ENCODE results near the gene ADAT2.

ADAT2 gene

DNA sequence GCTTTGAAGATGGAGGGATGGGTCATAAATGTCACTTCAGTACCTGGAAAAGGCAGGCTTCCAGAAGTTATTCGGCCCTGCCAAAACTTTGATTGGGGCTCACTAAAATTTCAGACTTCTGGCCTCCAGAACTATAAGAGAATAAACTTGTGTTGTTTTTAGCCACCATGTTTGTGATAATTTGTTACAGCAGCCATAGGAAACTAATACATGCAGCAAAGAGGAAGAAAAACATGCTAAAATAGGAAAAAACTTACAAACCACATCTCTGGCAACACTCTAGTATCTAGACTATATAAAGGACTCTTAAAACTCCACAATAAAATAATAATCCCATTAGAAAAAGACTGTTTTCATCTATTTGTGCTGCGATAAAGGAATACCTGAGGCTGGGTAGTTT lies 9.5 kb downstream of the ADAT2 start:
- no peak for DNase-seq

DNA sequence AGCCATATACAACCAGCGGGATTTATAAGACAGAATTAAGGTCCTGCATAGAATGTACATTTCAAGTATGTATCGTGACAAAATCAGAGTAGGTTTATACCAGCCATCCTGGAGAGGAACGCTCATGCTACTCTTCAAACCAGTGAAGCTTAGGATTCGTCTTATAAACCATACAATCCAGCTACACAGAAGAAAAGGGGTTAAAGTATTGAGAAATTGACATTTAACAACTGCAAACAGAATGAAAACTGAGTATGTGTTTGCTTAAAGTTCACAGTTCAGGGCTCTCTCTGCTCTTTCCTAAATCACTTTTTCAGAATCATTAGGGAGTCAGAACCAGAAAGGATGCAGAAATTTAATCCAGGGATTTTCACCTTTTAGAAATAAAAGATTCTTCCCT lies 17.9 kb downstream of the ADAT2 start:
- DNase-seq, result no peak

DNA sequence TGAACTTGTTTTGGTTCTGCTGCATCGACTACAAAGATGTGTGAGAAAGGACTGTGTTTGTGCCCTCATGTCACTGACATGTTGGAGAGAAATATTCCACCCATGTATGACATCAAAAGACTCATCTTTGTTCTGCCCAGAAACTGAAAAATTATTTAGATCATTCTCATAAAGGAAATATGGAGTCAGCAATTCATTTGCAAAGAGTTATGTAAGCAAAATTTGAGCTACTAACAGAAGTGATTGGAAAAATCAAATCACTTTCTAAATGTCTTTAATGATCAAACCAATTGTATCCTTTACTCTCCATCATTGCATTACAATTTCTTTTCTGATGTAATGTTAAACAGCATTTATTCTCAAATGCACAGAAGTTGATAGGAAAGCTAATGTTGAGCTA lies 19.3 kb downstream of the ADAT2 start:
- DNase-seq, result no peak

DNA sequence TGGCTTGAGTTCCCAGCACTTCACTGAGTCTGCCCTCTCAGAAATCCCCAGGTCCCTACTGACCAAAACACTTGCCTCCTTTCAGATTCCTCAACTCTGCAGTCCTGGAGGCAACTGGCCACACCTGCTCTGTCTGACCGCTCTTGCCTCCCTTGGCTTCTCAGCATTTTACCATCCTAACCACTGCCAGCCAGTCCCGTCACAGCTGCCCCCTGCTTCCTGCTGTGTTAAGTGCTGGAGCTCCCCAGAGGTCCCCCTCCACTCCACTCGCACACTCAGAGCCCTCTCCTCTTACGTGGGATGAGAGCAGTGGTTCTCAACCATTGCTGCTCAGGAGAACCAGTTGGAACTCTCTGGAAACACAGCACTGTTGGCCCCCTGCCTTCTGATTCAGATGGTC lies 20.5 kb downstream of the ADAT2 start:
- DNase-seq, result no peak

DNA sequence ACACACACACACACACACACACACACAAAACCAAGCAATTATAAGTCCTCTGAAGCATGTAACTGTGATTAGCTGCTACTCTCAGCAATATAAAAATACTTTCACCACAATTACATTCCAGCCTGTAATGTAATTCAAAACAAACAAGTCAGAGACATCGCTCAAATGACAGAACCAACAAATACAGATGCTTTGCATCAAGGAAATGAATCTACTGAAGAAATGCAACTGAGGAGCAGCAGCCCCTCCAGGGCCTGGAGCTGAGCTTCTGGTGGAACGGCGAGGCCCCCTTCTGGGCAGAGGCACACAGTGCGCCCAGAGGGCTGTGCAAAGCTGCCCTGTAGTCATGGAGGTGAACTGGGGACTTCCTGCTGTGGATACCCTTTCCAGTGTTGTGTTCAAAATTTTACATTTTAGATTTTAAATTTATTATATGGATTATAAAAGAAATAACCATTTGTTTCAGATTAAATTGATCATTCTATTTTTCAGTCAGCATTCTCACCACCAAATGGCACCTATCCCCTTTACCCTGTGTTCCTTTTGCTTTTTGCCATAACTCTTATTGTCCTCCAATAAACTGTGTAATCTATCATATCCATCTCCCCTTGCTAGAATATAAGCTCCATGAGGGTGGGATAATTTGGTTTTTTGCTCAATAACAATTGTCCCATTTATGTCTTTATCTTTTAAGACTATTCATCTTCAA lies 23.2 kb downstream of the ADAT2 start:
- DNase-seq, result peak; percentile 70

DNA sequence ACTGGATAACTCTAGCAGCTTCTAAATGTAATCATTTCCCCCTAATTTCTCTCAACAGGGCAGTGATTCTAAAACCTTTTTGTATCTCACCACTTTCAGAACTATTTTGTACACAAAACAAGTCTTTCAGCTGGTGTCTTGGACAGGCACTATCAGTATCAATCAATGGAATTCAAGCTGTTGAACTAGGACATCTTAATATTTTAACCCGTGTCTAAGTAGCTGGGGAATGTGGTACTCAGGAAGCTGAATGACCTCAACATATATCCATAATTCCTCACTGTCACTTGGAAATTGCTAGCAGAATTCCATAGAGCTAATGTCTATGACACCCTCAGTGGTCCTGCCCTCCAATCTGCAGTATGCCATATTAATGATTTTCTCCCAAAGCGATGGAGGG lies 24.5 kb downstream of the ADAT2 start:
- no peak for DNase-seq

DNA sequence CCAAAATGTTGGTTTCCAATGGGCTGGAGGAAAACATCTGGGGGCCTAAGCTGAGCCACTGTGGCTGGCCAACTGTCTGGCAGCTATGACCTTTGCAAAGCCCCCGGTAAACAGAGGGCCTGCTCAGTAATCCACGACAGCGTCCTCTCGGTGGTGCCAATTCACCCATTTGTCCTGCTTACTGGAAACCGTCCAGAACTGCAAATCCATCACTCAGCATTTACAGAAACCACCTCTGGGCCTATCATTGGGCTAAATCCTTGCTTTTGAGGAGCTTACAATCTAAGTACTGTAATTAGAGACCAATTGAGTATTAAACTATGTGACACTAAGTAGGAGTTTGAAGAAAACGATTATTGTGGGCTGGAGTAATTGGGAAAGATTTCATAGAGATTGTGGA lies 31.0 kb downstream of the ADAT2 start:
- DNase-seq, result no peak

DNA sequence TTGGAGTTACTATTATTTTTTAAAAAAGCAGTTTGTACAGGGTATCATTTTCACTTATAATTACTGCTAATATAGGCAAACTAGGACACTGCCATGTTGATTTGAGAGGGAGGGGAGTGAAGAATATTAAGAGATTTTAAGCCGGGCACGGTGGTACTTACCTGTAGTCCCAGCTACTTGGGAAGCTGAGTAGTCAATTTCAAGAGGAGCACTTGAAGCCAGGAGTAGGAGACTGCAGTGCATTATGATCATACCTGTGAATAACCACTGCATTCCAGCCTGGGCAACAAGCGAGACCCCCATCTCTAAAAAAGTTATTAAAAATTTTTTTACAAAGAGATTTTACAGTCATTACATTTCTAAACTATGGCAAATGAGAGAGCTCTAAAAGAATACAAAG lies 35.7 kb downstream of the ADAT2 start:
- DNase-seq, result no peak

DNA sequence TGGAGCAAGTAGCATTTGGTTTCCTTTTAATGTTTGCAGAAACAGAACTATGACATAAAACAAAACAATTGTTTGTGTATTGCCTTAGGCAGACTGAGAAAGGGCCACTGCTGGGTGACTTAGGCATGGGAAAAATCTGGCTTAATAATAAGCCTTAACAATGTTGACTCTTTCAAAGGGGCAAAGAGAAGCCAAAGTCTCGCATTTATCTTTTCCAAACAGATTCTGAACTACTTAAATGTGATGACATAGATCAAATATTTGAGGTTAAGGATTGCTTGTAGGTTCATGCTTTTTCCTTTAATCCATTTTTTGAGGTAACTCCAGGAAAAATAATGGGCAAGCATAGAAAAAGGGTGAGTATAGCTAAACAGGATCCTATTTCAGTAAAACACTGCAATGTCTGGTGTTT lies 39.6 kb downstream of the ADAT2 start:
- DNase-seq, result no peak

DNA sequence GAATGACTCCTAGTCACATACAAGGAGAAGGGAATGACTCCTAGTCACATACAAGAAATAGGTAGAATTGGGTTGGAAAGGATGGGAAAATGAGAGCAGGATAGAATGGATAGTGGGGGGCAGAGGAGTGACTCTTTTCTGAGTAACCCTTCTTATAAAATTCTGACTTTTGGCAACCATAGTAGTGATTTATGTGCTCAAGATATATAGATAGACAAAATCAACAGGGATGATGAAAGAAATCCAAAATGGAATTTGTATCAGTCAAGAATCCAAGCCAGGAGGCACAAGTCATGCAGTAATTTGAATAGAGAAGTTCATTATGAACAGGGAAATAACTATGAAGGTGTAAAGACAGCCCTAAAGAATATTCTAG lies 41.7 kb downstream of the ADAT2 start:
- no peak for DNase-seq

DNA sequence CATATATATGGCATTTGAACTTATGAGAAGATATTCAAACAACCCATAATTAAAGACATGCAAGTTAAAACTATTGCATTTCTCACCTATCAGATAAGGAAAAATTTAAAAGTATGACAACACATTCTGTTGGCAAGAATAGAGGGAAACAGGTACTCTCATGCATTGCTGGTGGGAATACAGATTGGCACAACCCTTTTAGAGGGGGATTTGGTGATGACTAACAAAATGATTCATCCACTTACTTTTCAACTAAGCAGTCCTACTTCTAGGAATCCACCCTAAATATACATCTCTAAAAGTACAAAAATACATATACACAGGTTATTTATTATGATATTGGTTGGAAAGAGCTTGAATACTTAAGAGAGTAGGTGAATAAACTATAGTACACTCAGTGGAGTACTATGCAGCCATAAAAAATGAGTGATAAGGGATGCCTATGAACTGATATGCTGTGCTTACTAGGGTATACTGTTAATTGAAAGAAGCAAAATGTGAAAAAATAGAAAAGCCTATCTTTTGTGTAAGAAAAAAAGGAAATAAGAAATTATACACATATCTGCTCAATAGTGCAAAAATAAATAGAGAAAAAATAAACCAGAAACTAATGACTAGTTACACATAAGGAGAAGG lies 42.2 kb downstream of the ADAT2 start:
- DNase-seq, result no peak

DNA sequence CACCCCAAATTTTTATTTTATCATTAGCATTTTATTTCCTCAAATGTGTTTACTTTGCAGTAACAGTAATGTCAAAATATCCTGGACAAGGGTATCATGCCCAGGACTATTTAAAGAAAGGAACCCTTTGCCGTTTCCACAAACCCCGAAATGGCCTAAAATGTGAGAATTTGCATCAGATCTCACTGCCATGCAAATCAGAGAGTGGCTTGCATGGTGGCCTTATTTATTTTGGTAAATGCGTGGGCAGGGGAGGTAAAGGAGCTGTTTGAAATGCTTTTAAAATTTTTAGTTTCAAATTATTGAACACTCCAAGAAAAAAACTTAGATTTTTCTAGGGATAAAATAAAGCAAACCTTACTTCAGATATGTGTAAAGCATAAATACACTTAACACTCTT lies 43.8 kb downstream of the ADAT2 start:
- DNase-seq, result no peak

DNA sequence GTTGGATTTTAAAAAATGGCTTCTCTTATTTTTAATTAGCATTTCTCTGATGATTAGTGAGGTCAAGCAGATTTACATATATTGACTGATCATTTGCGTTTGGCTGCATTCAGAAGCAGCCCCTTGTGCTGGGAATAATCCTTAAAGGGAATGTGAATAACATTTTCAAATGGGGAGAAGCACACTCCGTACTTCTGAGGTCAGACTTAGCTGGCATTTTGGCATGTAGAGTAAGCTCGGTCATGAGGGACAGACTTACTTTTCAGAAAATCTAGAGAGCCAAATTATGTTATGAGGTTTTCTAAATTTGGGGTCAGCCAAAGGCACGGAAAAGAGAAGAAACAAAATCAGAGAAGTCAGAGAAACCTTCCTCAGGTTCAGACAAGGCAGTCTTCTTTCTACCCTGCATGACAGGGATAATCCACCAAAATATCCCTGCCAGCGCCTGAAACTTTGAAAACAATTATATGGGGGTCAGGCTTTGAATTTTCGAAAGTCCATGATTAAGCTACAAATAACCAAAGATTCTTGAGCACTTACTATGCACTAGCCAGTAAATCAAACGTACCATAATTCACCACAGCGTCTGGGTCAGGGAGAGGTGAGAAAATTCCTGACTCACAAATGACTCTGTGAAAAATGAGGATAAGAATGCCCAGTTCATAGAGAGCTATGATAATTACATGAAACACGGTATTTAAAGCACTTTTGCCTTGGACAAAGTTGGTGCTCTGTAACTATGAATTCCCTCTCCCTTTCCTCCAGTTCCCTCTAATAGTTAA lies 44.9 kb downstream of the ADAT2 start:
- DNase-seq, result no peak

DNA sequence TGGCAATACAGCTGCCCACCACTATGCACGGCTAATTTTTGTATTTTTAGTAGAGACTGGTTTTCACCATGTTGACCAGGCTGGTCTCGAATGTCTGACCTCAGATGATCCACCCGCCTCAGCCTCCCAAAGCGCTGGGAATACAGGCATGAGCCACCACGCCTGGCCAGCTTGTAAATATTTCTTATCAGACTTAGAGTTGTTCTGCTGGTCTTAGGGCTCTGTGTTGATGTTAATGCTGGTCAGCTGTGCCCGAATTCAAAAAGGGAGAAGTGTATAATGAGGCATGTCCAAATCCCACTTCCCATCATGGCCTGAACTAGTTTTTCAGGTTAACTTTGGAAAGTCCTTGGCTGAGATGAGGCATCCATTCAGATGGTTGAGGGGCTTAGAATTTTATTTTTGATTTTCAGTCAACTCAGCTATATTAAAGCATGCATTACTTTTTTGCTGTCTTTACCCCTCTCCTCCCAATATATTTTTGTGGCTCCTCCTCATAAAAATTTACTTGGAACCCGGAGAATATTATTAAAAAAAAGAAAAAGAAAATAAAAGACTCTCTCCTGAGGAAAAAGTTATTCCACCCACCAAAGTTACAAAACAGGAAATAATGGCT lies 47.7 kb downstream of the ADAT2 start:
- no peak for DNase-seq

DNA sequence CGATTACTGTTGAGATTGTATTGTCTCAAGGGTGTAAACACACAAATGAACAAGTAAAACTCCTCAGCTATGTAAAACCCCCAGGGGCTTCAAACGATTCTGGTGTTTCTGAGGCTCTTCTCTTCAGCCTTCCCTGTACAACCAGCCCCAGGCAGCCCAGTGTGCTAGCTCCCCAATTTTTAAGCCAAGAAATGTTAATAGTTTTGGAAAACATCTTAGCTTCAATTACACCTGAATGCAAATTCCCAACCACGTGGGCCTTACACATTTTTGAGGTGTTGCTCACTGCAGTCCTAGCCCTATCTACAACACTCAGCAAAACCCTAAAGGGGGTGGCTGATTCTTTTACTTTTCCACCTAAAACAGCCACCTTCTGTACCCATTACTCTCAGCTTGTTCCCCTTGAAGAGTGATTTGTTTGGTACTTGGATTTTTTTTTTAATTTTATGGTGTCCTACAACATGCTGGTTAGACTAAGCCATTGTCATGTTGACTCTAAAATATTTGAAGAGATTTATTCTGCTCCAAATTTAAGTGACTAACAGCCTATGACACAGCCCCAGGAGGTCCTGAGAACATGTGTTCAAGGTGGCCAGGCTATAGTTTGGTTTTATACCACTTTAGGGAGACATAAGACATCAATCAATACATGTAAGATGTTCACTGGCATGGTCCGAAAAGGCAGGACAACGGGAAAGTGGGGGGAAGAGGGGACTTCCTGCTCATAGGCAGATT lies 48.7 kb downstream of the ADAT2 start:
- DNase-seq, result no peak

DNA sequence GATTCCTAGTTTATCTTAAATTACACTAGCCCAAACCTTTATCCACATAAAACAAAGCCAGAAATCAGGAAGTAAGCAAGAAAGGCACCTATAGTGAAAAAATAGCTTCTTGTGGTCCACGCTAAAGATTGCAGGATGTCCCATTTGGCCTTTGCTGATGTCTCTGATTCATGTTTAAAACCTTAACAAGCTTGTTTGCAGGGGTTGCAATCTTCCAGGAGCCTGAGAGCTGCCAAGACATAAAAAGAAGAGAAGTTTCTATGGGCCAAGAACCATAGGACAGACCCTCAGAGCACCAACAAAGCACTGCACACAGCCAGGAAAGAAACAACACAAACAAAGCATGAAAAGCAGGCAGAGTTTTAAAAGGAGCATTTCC lies 49.4 kb downstream of the ADAT2 start:
- DNase-seq, result no peak

DNA sequence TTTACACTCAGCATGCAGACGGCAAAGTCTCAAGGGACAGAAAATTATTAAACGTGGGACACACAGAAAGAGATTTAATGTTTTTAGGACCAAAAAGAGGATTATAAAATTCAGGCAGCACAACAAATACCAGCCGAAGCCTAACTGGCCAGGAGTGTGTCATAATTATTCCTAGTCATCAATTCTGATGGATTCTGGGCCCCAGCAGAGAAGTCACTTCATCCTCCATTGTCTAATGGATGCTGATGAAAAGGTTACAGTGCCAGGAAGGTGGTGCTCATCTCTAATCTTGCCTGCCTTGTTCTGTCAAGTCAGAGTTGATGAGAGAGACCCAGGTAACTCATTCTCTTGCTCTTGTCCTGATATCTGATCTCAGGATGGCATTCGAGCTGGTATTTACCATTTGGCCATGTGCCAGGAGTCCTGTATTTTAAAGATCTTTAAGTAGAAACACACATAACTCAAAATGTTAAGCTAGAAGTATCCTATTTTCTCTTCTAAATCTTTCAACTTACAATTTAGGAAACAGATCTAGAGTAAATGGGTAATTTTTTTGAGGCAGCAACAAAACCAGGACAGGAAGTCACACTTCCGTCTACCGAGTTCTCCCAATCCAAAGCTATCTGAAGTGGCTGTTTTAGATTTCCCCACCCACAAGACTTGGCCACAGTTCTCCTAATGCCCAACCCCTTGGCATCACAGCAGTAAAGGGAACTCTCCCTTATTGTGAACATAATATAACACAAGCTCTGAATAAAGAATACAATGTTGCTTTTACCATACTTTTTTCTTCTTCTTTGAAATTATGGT lies 50.0 kb downstream of the ADAT2 start:
- no peak for DNase-seq

DNA sequence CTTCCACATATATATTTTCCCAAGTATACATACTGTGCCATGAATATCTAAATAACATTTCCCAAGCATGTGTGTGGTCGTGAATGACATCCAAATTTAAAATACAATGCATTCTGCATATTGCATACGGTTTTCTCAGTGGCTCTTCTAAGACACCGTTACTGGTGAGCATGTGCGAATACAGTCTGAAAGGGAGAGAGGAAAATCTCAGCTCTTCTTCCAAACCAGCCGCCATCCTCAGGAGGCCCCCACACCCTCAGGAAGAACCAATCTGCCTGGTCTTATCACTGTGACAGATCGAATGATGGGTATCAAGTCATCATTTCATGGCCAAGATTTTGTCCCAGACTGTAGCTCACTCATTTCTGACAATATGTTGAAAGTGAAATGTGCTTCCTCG lies 50.7 kb downstream of the ADAT2 start:
- no peak for DNase-seq

DNA sequence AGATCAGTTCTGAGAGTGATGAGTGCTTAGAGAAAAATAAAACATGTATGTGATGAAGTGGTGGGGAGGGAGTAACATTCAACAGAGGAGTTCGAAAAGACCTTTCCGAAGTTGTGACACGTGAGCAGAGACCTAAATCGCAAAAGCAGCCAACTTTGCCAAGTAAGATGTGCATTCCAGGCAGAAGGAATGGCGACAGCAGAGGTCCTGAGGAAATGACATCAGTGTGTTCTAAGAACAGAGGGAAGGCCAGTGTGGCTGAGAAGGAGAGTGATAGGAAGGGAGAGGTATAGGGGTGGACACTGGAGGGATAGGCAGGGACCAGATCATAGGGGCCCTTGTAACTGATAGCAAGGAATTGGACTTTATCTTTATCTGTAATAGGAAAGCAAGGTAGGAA lies 51.3 kb downstream of the ADAT2 start:
- DNase-seq, result no peak

DNA sequence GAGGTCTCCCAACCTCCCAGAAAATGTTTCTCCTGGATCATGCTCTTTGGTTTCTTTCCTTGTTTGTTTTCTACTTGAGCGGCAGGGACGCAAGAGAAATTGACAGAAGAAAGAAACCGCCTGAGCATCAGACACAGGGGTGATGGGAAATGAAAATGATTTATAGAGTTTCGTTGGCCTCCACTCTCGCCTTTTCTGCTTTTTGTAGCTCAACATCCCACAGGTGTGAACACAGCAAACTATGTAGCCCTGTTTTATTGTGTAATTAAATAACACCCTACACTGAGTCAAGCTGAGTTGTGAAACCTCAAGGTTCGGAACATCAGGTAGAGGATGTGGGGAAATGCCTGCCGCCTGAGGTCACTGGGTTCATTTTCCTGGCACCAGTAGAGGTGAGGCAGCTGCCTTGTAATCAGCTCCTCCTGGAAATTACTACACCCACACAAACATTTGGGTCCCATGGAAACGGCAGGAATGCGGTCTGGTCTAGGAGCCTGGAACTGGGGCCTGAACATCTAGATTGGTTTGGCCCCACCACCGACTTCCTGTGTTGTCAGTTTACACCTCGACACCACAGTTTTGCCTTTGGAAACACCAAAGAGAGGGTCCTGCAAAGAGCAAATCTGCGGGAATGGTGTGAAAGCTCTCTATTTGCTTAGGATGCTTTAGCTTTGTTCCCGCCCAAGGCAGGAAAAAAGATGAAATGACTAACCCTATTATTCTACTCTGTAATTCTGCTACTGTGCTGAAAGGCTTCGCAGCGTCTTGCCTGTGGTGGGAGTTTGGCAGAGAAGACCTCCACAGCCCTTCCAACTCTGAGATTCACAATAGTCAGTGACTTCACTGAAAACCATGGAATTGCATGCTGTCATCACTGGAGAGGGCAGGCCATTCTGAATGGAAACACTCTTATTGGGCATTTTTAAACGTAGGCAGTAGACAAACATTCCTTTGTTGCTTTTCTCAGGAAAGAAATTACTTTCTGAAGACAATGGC lies 53.0 kb downstream of the ADAT2 start:
- no peak for DNase-seq

All from stimulated activated CD4-positive, alpha-beta T cell treated with anti-CD3 and anti-CD28 coated beads, Interleukin-1b, Interleukin-23, amount 100 ng/mL, for 48 hours (primary cell).